Colon (tissue), 2 donors: ENCODE measurements around the gene CXCL12.

Source experiments
- FAIRE-seq: peaks from 2 replicates; lab custom pipeline; 2012; peaks lifted over from hg19 to GRCh38; lab: Jason Lieb, UNC
- donor health status: control.
- donor health status: control.

CXCL12 gene

GRCh38 chr10:44384601-44385025 is 284 bp downstream of the CXCL12 start:
- FAIRE-seq: no peak

GRCh38 chr10:44383749-44384600 is 922 bp downstream of the CXCL12 start:
- FAIRE-seq: no peak

- FAIRE-seq: no peak
Observed at GRCh38 chr10:44382981-44383748, 1.7 kb downstream of the CXCL12 start.

GRCh38 chr10:44382131-44382858 is 2.6 kb downstream of the CXCL12 start:
- no peak for FAIRE-seq

- no peak for FAIRE-seq
Observed at GRCh38 chr10:44380829-44381600, 3.9 kb downstream of the CXCL12 start.

- FAIRE-seq: no peak
Observed at GRCh38 chr10:44379907-44380306, 5.0 kb downstream of the CXCL12 start.

- FAIRE-seq: no peak
Observed at GRCh38 chr10:44378626-44379025, 6.3 kb downstream of the CXCL12 start.

GRCh38 chr10:44377651-44378310 is 7.1 kb downstream of the CXCL12 start:
- no peak for FAIRE-seq

GRCh38 chr10:44376472-44377099 is 8.3 kb downstream of the CXCL12 start:
- no peak for FAIRE-seq

GRCh38 chr10:44374155-44374554 is 10.7 kb downstream of the CXCL12 start:
- no peak for FAIRE-seq

GRCh38 chr10:44373341-44373995 is 11.4 kb downstream of the CXCL12 start:
- FAIRE-seq: no peak

- FAIRE-seq: no peak
Observed at GRCh38 chr10:44372181-44372580, 12.7 kb downstream of the CXCL12 start.

- no peak for FAIRE-seq
Observed at GRCh38 chr10:44370731-44371248, 14.1 kb downstream of the CXCL12 start.

- FAIRE-seq: no peak
Observed at GRCh38 chr10:44369854-44370253, 15.0 kb downstream of the CXCL12 start.

GRCh38 chr10:44369296-44369695 is 15.6 kb downstream of the CXCL12 start:
- no peak for FAIRE-seq

- no peak for FAIRE-seq
Observed at GRCh38 chr10:44368637-44369036, 16.3 kb downstream of the CXCL12 start.

GRCh38 chr10:44366941-44367630 is 17.8 kb downstream of the CXCL12 start:
- no peak for FAIRE-seq

- no peak for FAIRE-seq
Observed at GRCh38 chr10:44364566-44364965, 20.3 kb downstream of the CXCL12 start.

GRCh38 chr10:44363716-44364115 is 21.2 kb downstream of the CXCL12 start:
- FAIRE-seq: no peak
